Activated CD8-positive, alpha-beta T cell treated with anti-CD3 and anti-CD28 coated beads, Interleukin-2, amount 10 ng/mL, durations not matched to agents 7 days and 5 days (primary cell): ENCODE measurements around the gene TRIP13. TPM values are rescaled to one million over a fixed set of nuclear protein-coding genes. Genes with fewer than 3 reads are reported as not detected.

Source experiments
- ATAC-seq: fragments of 150-1000 bp; cut with Tn5 transposase; one replicate; pipeline ENCODE4 v1.10.0; 2021; ENCODE audit warnings: moderate library complexity
- CTCF ChIA-PET: fragments of 350-600 bp; sonication (Branson Sonifier 250); formaldehyde crosslinking; loops from one replicate; lab custom pipeline; 2021; ENCODE audit warnings: antibody characterized with exemption; lab: Charles Lee
- POLR2A ChIA-PET: fragments of 350-600 bp; sonication (Branson Sonifier 250); formaldehyde crosslinking; loops from one replicate; lab custom pipeline; 2021; ENCODE audit warnings: antibody characterized with exemption; lab: Charles Lee
- DNase-seq: peaks from one replicate; pipeline ENCODE4 v3.0.0-alpha.2; 2020
- H3K27ac Mint-ChIP-seq: one replicate; pipeline ENCODE4 v1.8.0; 2021; ENCODE audit warnings: mild to moderate bottlenecking, mixed read lengths
- H3K27me3 Mint-ChIP-seq: one replicate; pipeline ENCODE4 v1.8.0; 2021; ENCODE audit warnings: low read depth, mixed read lengths
- H3K36me3 Mint-ChIP-seq: one replicate; pipeline ENCODE4 v1.8.0; 2021; ENCODE audit warnings: low read depth, mixed read lengths
- H3K4me1 Mint-ChIP-seq: one replicate; pipeline ENCODE4 v1.8.0; 2021; ENCODE audit warnings: low read depth, mixed read lengths
- H3K4me3 Mint-ChIP-seq: one replicate; pipeline ENCODE4 v1.8.0; 2021; ENCODE audit warnings: mild to moderate bottlenecking, mixed read lengths
- H3K9me3 Mint-ChIP-seq: one replicate; pipeline ENCODE4 v1.8.0; 2022; ENCODE audit warnings: mixed read lengths; ENCODE audit not compliant: insufficient read depth
- total RNA-seq, 2 experiments: library from RNA; stranded (reverse); gene quantifications; one replicate each; pipeline ENCODE4 v1.2.3, GENCODE V29; 2021

TRIP13 gene
- total RNA-seq, 2 experiments from 2014 or later = 38.6 to 42.6 TPM

- Mint-ChIP-seq H3K27me3 (peaks cover 51% of the 10 kb centered on the region), H3K36me3 (no peaks in the 10 kb centered on the region), H3K4me3 (no peak overlapping the region), H3K4me1 (peaks cover 4% of the 10 kb centered on the region), H3K27ac (no peak overlapping the region), H3K9me3 (no peaks in the 10 kb centered on the region)
- CTCF ChIA-PET = interaction anchor here (1.7 kb wide), 2 partner anchors 9 to 15 kb away, joined by 4 to 6 read pairs; no protein-coding TSS in a partner anchor
- POLR2A ChIA-PET = no interaction called here
- no peak for DNase-seq
- ATAC-seq = no peak
Measured at GRCh38 chr5:947626-948471, 55.2 kb downstream of the TRIP13 start.

DNA sequence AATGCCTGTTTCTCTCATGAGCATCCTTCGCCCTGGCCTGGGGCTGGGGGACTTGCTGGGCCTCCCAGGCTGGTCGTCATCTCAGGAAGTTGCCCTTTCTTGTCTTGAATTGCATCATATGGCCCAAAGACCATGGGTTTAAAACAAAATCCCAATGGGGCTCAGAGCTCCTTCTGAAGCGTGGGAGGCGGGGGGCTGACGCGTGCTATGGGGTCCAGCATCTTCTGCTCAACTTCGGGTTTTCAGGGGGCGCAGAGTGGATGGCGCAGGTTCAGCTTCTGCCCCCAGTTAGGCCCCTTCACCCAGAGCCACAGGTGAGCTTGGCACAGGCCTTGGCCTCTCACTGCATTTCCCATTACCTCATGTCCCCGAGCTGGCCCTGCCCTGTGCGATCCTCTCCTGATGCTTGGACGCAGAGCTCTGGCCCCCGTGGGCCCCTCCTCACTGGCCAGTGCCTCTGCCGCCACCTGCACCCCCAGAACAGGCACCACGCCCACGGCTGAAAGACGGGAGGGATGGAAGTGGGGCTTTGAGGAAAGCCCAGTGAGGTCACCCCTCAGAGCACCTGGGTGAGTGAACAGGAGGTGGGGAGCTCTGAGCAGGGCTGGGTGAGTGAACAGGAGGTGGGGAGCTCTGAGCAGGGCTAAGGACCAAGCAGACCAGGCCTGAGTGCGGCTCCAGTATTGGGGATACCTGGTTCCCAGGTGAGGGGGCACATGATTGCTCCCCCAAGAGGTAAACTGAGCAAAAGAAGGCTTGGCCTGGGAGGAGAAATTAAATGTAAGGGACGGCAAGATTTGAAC is 56.0 kb downstream of the TRIP13 start:
- H3K4me1 Mint-ChIP-seq = peaks cover 4% of the 10 kb centered on the region
- no peak overlapping the region for H3K4me3 Mint-ChIP-seq
- no peak overlapping the region for H3K27ac Mint-ChIP-seq
- DNase-seq (no peak), ATAC-seq (no peak)
- H3K36me3 Mint-ChIP-seq = no peaks in the 10 kb centered on the region
- ChIA-PET CTCF (interaction anchor here (1.1 to 1.7 kb wide), 6 partner anchors 8 to 25 kb away, joined by 3 to 6 read pairs (median 4); no protein-coding TSS in a partner anchor), POLR2A (interaction anchor here (0.7 kb wide), 1 partner anchor 19 kb away, joined by 4 read pairs; no protein-coding TSS in a partner anchor)
- H3K9me3 Mint-ChIP-seq = no peaks in the 10 kb centered on the region
- H3K27me3 Mint-ChIP-seq = peaks cover 48% of the 10 kb centered on the region

GRCh38 chr5:949275-949543 is 56.5 kb downstream of the TRIP13 start:
- Mint-ChIP-seq H3K9me3 (no peaks in the 10 kb centered on the region), H3K4me1 (peaks cover 4% of the 10 kb centered on the region), H3K27ac (no peak overlapping the region), H3K27me3 (peaks cover 48% of the 10 kb centered on the region), H3K4me3 (no peak overlapping the region), H3K36me3 (no peaks in the 10 kb centered on the region)
- ChIA-PET CTCF (interaction anchor here (1.1 to 1.7 kb wide), 6 partner anchors 8 to 25 kb away, joined by 3 to 6 read pairs (median 4); no protein-coding TSS in a partner anchor), POLR2A (interaction anchor here (0.7 kb wide), 1 partner anchor 18 kb away, joined by 4 read pairs; no protein-coding TSS in a partner anchor)
- ATAC-seq = no peak
- DNase-seq = no peak

GRCh38 chr5:949815-950560 is 57.3 kb downstream of the TRIP13 start:
- no peaks in the 10 kb centered on the region for H3K36me3 Mint-ChIP-seq
- no peak overlapping the region for H3K27ac Mint-ChIP-seq
- H3K4me1 Mint-ChIP-seq = peaks cover 4% of the 10 kb centered on the region
- no peak overlapping the region for H3K4me3 Mint-ChIP-seq
- CTCF ChIA-PET = interaction anchor here (1.0 to 1.7 kb wide), 5 partner anchors 15 to 61 kb away, joined by 3 to 4 read pairs (median 4); no protein-coding TSS in a partner anchor
- POLR2A ChIA-PET = no interaction called here
- H3K9me3 Mint-ChIP-seq = no peaks in the 10 kb centered on the region
- peaks cover 42% of the 10 kb centered on the region for H3K27me3 Mint-ChIP-seq
- ATAC-seq (no peak), DNase-seq (no peak)

- H3K27ac Mint-ChIP-seq = no peak overlapping the region
- ATAC-seq (no peak), DNase-seq (no peak)
- H3K27me3 Mint-ChIP-seq = peaks cover 39% of the 10 kb centered on the region
- no peak overlapping the region for H3K4me3 Mint-ChIP-seq
- no peaks in the 10 kb centered on the region for H3K9me3 Mint-ChIP-seq
- no peaks in the 10 kb centered on the region for H3K36me3 Mint-ChIP-seq
- peaks cover 21% of the 10 kb centered on the region for H3K4me1 Mint-ChIP-seq
- ChIA-PET CTCF (interaction anchor here (0.9 to 1.2 kb wide), 3 partner anchors 20 to 56 kb away, joined by 3 to 5 read pairs (median 5); no protein-coding TSS in a partner anchor), POLR2A (no interaction called here)
Measured at GRCh38 chr5:951940-952596, 59.4 kb downstream of the TRIP13 start.

DNA sequence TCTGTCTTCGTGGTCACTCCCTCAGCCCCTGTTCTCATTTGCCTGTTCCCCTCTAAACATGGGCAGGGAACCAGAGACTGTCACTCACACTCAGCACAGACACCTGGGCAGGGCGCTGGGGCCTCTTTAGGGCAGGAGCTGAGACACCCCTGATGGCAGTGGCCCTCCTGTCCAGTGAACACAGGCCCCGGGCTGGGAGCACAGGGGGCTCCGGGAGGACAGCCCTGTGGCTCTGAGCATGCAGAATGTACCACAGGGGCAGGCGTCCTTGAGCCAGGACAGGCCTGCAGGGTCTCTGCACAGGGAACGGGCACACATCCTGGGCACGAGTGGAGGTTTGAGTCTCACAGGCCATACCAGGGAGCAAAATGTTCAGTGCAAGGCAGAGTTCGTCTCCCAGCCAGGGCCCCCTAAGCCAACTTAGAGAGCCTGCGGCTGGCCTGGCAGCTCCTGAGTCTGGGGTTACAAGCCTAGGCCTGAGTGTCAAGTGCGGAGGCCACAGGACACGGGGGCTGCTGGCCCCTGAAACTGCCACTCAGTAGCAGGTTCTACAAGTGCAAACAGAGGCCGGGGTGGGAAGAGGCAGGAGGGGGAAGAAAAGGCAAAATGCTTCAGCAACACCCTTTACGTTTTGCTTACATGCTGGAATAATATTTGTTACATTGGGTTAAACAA is 60.0 kb downstream of the TRIP13 start:
- Mint-ChIP-seq H3K4me3 (no peak overlapping the region), H3K27ac (no peak overlapping the region), H3K27me3 (peaks cover 34% of the 10 kb centered on the region), H3K4me1 (peaks cover 27% of the 10 kb centered on the region), H3K9me3 (no peaks in the 10 kb centered on the region), H3K36me3 (no peaks in the 10 kb centered on the region)
- ChIA-PET POLR2A (no interaction called here), CTCF (interaction anchor here (1.1 kb wide), 1 partner anchor 21 kb away, joined by 5 read pairs; no protein-coding TSS in a partner anchor)
- no peak for ATAC-seq
- no peak for DNase-seq

- ChIA-PET CTCF (interaction anchor here (1.2 kb wide), 1 partner anchor 57 kb away, joined by 3 read pairs; no protein-coding TSS in a partner anchor), POLR2A (no interaction called here)
- peaks cover 34% of the 10 kb centered on the region for H3K27me3 Mint-ChIP-seq
- H3K27ac Mint-ChIP-seq = no peak overlapping the region
- no peak for ATAC-seq
- DNase-seq = no peak
- H3K4me3 Mint-ChIP-seq = no peak overlapping the region
- H3K36me3 Mint-ChIP-seq = no peaks in the 10 kb centered on the region
- peaks cover 32% of the 10 kb centered on the region for H3K4me1 Mint-ChIP-seq
- H3K9me3 Mint-ChIP-seq = no peaks in the 10 kb centered on the region
Measured at GRCh38 chr5:953535-954449, 61.1 kb downstream of the TRIP13 start.

DNA sequence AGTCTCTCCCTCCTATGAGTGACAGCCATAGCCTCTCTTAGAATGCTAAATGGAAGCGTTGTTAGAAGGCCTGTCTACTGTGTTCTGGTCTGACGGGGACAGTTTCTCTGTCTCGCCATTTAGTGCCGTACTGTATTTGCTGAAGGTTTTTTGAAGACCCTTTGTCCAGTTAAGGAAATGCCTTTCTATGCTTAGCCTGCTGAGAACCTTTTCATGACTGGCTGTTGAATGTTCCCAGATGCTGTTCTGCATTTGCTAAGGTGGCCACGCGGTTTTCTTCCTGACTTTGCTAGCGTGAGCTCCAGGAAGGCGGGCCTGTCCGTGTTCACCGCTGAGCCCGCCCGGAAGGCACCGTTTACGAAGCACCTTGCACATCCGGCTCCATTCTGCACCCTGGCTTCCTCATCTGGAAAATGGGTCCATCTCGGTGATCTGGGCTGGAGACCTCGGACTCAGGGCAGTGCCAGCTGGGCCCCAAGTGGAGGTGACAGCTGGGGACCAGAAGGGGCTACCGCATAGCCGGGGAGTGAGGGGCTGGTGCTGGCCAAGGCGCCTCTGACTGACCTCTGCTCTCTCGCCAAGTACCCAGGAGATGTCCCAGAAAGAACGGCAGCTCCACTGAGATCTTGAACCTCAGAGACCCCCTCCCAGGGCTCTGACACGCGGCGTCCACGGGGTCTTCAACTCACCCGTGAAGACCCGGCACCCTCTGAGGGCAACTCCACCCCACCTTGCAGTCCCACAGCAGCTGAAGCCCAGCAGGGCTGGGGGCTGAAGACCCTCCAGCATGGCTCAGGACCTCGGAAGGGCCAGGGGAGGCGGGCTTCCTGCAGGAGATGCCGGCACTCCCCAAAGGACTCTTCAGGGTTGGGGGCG is 63.4 kb downstream of the TRIP13 start:
- ChIA-PET CTCF (interaction anchor here (0.7 to 2.4 kb wide), 8 partner anchors 8 to 194 kb away, joined by 3 to 7 read pairs (median 4); no protein-coding TSS in a partner anchor), POLR2A (interaction anchor here (0.8 to 1.0 kb wide), 2 partner anchors 23 to 24 kb away, joined by 3 to 4 read pairs; no protein-coding TSS in a partner anchor)
- Mint-ChIP-seq H3K36me3 (no peaks in the 10 kb centered on the region), H3K27ac (no peak overlapping the region), H3K9me3 (no peaks in the 10 kb centered on the region), H3K4me3 (no peak overlapping the region), H3K4me1 (peaks cover 46% of the 10 kb centered on the region), H3K27me3 (peaks cover 21% of the 10 kb centered on the region)
- ATAC-seq (no peak), DNase-seq (no peak)
